Prostate gland (tissue), 2 donors: ENCODE measurements around the gene TMEM242.
"Not testable (repeated sequence)": the region's sequence is repeated elsewhere in the genome, so short reads cannot be mapped to it uniquely, and the experiment has no call there.

Experiments used
- CTCF ChIP-seq, 4 experiments: fragments of 200-600 bp in 2 of 4; fragments of 450-650 bp in 2 of 4; sonication (generic) in 2 of 4; IDR thresholded peaks; 1 replicate in 3 of 4; 2 replicates in 1 of 4; pipeline ENCODE4 v1.5.1; 2016 to 2019; ENCODE audit warnings: antibody characterized with exemption in 4 of 4, mild to moderate bottlenecking in 2 of 4, moderate library complexity in 2 of 4
- POLR2A ChIP-seq: fragments of 450-650 bp; IDR thresholded peaks from one replicate; pipeline ENCODE4 v1.6.1; 2016; ENCODE audit warnings: antibody characterized with exemption, mild to moderate bottlenecking
- POLR2AphosphoS5 ChIP-seq: sonication (generic); formaldehyde crosslinking; IDR thresholded peaks from one replicate; pipeline ENCODE4 v1.6.1; 2017; ENCODE audit warnings: antibody characterized with exemption

GRCh38 chr6:157337276-157337675, 14.0 kb upstream of the TMEM242 start:
- not testable (repeated sequence) for TF ChIP-seq CTCF (IDR thresholded peaks at IDR 0.05); POLR2AphosphoS5; POLR2A
